GM23248 (cell line): Measurements from ENCODE around the gene KRTAP2-3. TPM values are rescaled to one million over a fixed set of nuclear protein-coding genes. Genes with fewer than 3 reads are reported as not detected.
A peak's percentile ranks its signal among the peaks of the same experiment; 100 is the strongest.
"Not testable (repeated sequence)": the region's sequence is repeated elsewhere in the genome, so short reads cannot be mapped to it uniquely, and the experiment has no call there.

Experiments used
- DNase-seq: peaks from one replicate; pipeline ENCODE4 v3.0.0-alpha.2; 2015
- H2AFZ ChIP-seq: fragments of 200-600 bp; sonication (generic); 2 replicates; pipeline ENCODE4 v1.6.1; 2016; ENCODE audit warnings: antibody characterized with exemption
- H3F3A ChIP-seq: fragments of 200-600 bp; sonication (generic); 2 replicates; pipeline ENCODE4 v1.6.1; 2016; ENCODE audit warnings: mild to moderate bottlenecking, antibody characterized with exemption, mixed run types; ENCODE audit not compliant: insufficient read depth
- H3K27ac ChIP-seq: fragments of 200-600 bp; sonication (generic); 2 replicates; pipeline ENCODE4 v1.5.1; 2016; ENCODE audit warnings: mild to moderate bottlenecking
- H3K27me3 ChIP-seq: fragments of 200-600 bp; sonication (generic); replicated peaks from 2 replicates; pipeline ENCODE4 v1.6.1; 2016; ENCODE audit warnings: mild to moderate bottlenecking; ENCODE audit not compliant: insufficient read depth
- H3K36me3 ChIP-seq: fragments of 200-600 bp; sonication (generic); 2 replicates; pipeline ENCODE4 v1.6.1; 2016; ENCODE audit warnings: low read depth, mild to moderate bottlenecking
- H3K4me1 ChIP-seq: fragments of 200-600 bp; sonication (generic); 2 replicates; pipeline ENCODE4 v1.6.1; 2016; ENCODE audit warnings: mild to moderate bottlenecking; ENCODE audit not compliant: insufficient read depth
- H3K4me2 ChIP-seq: fragments of 200-600 bp; sonication (generic); one replicate; pipeline ENCODE4 v1.6.1; 2016; ENCODE audit warnings: mild to moderate bottlenecking; ENCODE audit not compliant: unreplicated experiment
- H3K4me3 ChIP-seq: fragments of 200-600 bp; sonication (generic); 2 replicates; pipeline ENCODE4 v1.5.1; 2016; ENCODE audit warnings: mild to moderate bottlenecking
- H3K79me2 ChIP-seq: fragments of 200-600 bp; sonication (generic); 2 replicates; pipeline ENCODE4 v1.6.1; 2016; ENCODE audit warnings: mild to moderate bottlenecking; ENCODE audit not compliant: insufficient read depth
- H3K9ac ChIP-seq: fragments of 200-600 bp; sonication (generic); 2 replicates; pipeline ENCODE4 v1.6.1; 2016; ENCODE audit warnings: mild to moderate bottlenecking
- H3K9me2 ChIP-seq: fragments of 200-600 bp; sonication (generic); 2 replicates; pipeline ENCODE4 v1.6.1; 2016; ENCODE audit warnings: mixed run types, mild to moderate bottlenecking, moderate library complexity; ENCODE audit not compliant: insufficient read depth
- H3K9me3 ChIP-seq: fragments of 200-600 bp; sonication (generic); one replicate; pipeline ENCODE4 v1.6.1; 2017; ENCODE audit warnings: low read depth
- H4K20me1 ChIP-seq: fragments of 200-600 bp; sonication (generic); 2 replicates; pipeline ENCODE4 v1.6.0; 2016; ENCODE audit not compliant: insufficient read depth
- EZH2 ChIP-seq: fragments of 200-600 bp; sonication (generic); IDR thresholded peaks from 2 replicates; pipeline ENCODE4 v1.6.1; 2018; ENCODE audit warnings: antibody characterized with exemption, mild to moderate bottlenecking; ENCODE audit not compliant: insufficient read depth, poor library complexity, severe bottlenecking
- EZH2phosphoT487 ChIP-seq: fragments of 200-600 bp; sonication (generic); IDR thresholded peaks from 2 replicates; pipeline ENCODE4 v1.6.1; 2018; ENCODE audit warnings: antibody characterized with exemption, moderate library complexity, mild to moderate bottlenecking, low read depth; ENCODE audit not compliant: insufficient read depth
- WGBS, 2 experiments: methylation state at CpG; one replicate each; pipeline ENCODE4 v1.1.6; 2015 to 2017; ENCODE audit warnings: low lambda C conversion rate in 2 of 2, low coverage in 1 of 2; ENCODE audit errors: missing lambda C conversion rate in 2 of 2; 5-methylcytosine and 5-hydroxymethylcytosine counted together
- in situ Hi-C: fragments of 300-500 bp; cut with MboI; formaldehyde crosslinking; loops from 2 replicates; pipeline ENCODE4 v1.15.0; 2020
- polyA plus RNA-seq: library from polyadenylated mRNA; unstranded; fragments of >200 nt; fragmentation: Nextera tagmentation; extraction: Ambion mirVana; gene quantifications from 2 replicates; pipeline ENCODE4 v1.2.1, GENCODE V29; 2016
- total RNA-seq: library from RNA; depleted of rRNA; stranded (reverse); fragments of >200 nt; shearing (Covaris generic); gene quantifications from 2 replicates; pipeline ENCODE4 v1.2.3, GENCODE V29; 2014

The KRTAP2-3 gene
- total and polyA plus RNA-seq, 2 experiments from 2014 or later = 13.4 to 55.2 TPM

- H3K9me3 ChIP-seq, H3K9me2 ChIP-seq, H3K79me2 ChIP-seq, H3K36me3 ChIP-seq, H3K27me3 ChIP-seq, H4K20me1 ChIP-seq, H3K9ac ChIP-seq, H3K4me3 ChIP-seq, in situ Hi-C loops, H2AFZ ChIP-seq: not testable (repeated sequence)
- Histone ChIP-seq H3K4me1 (peaks cover 20% of the 10 kb centered on the region), H3F3A (peaks cover 20% of the 10 kb centered on the region), H3K4me2 (peak overlapping the region; percentile 46), H3K27ac (peak overlapping the region; percentile 57; the same call in 1 of the 2 replicates)
- WGBS, 2 experiments = 0 to 3% methylated on average over 2 of the region's 2 CpGs
- TF ChIP-seq EZH2phosphoT487 = 0 out of 2 replicates have a peak, but pooled peaks have one; percentile 40
- peak; percentile 67 for DNase-seq
These were observed 23.5 kb upstream of the KRTAP2-3 start for GRCh38 chr17:41083427-41083826.

GRCh38 chr17:41082626-41083025 is 22.7 kb upstream of the KRTAP2-3 start:
- H3K9ac ChIP-seq = no peak overlapping the region
- H4K20me1 ChIP-seq = no peaks in the 10 kb centered on the region
- TF ChIP-seq EZH2 (no peak), EZH2phosphoT487 (no peak)
- in situ Hi-C loops = no loop called here
- peaks cover 20% of the 10 kb centered on the region for H3F3A ChIP-seq
- peaks cover 20% of the 10 kb centered on the region for H3K4me1 ChIP-seq
- 43 to 51% methylated on average over 4 of the region's 4 CpGs for WGBS, 2 experiments
- H3K36me3 ChIP-seq = no peaks in the 10 kb centered on the region
- no peak overlapping the region for H2AFZ ChIP-seq
- H3K9me2 ChIP-seq = no peaks in the 10 kb centered on the region
- H3K4me2 ChIP-seq = peak overlapping the region; percentile 46
- H3K9me3 ChIP-seq = no peaks in the 10 kb centered on the region
- peak overlapping the region; percentile 26; the same call in 1 of the 2 replicates for H3K27ac ChIP-seq
- no peaks in the 10 kb centered on the region for H3K79me2 ChIP-seq
- 0 out of 2 replicates have a peak overlapping the region, but pooled peaks have one; percentile 2 for H3K4me3 ChIP-seq
- peak; percentile 38 for DNase-seq
- H3K27me3 ChIP-seq = no peaks in the 10 kb centered on the region

- Histone ChIP-seq H3K27me3 (no peaks in the 10 kb centered on the region), H3K27ac (no peak overlapping the region)
These were observed 16.9 kb upstream of the KRTAP2-3 start for GRCh38 chr17:41076788-41077187.

GRCh38 chr17:41073676-41074075 is 13.8 kb upstream of the KRTAP2-3 start:
- no peaks in the 10 kb centered on the region for H3K9me2 ChIP-seq
- no peaks in the 10 kb centered on the region for H3K36me3 ChIP-seq
- in situ Hi-C loops = no loop called here
- H3K9ac ChIP-seq = no peak overlapping the region
- H3K4me3 ChIP-seq = no peak overlapping the region
- no peaks in the 10 kb centered on the region for H3F3A ChIP-seq
- H4K20me1 ChIP-seq = no peaks in the 10 kb centered on the region
- no peaks in the 10 kb centered on the region for H3K27me3 ChIP-seq
- H2AFZ ChIP-seq = no peak overlapping the region
- H3K27ac ChIP-seq = no peak overlapping the region
- no peak for DNase-seq
- TF ChIP-seq EZH2 (no peak), EZH2phosphoT487 (no peak)
- WGBS, 2 experiments = 88 to 93% methylated on average over 2 of the region's 2 CpGs
- H3K4me2 ChIP-seq = no peak overlapping the region
- H3K4me1 ChIP-seq = no peaks in the 10 kb centered on the region
- H3K9me3 ChIP-seq = no peaks in the 10 kb centered on the region
- no peaks in the 10 kb centered on the region for H3K79me2 ChIP-seq

More at GRCh38 chr17:41076788-41077187, 16.9 kb upstream of the KRTAP2-3 start:
- Histone ChIP-seq H2AFZ (no peak overlapping the region), H3F3A (no peaks in the 10 kb centered on the region), H3K79me2 (no peaks in the 10 kb centered on the region), H3K36me3 (no peaks in the 10 kb centered on the region), H3K9me2 (no peaks in the 10 kb centered on the region), H3K9me3 (no peaks in the 10 kb centered on the region), H3K4me2 (no peak overlapping the region), H3K4me1 (no peaks in the 10 kb centered on the region), H3K4me3 (no peak overlapping the region), H4K20me1 (no peaks in the 10 kb centered on the region), H3K9ac (no peak overlapping the region)
- no peak for TF ChIP-seq EZH2phosphoT487
- no peak for TF ChIP-seq EZH2
- DNase-seq = no peak
- in situ Hi-C loops = no loop called here
